Liver (tissue), 3 donors: Measurements from ENCODE around the gene ZNF57.
A peak's percentile ranks its signal among the peaks of the same experiment; 100 is the strongest.

Experiments
- CTCF ChIP-seq: fragments of 150-350 bp; IDR thresholded peaks from 2 replicates; pipeline ENCODE4 v1.5.1; 2017; ENCODE audit warnings: improper control_type of control experiment, low read depth, low read length; ENCODE audit not compliant: missing input control
- GABPA ChIP-seq, 2 donors: IDR thresholded peaks in 1 of 2; conservative IDR thresholded peaks in 1 of 2; 2 replicates each; pipeline ENCODE4 v1.6.1; 2016; ENCODE audit warnings: antibody characterized with exemption in 2 of 2, mild to moderate bottlenecking in 1 of 2, moderate library complexity in 1 of 2
- RAD21 ChIP-seq, 2 donors: IDR thresholded peaks; 2 replicates each; pipeline ENCODE4 v1.6.1; 2016; ENCODE audit warnings: antibody characterized with exemption in 2 of 2, mild to moderate bottlenecking in 2 of 2
- SP1 ChIP-seq: IDR thresholded peaks from 2 replicates; pipeline ENCODE4 v1.6.1; 2018; ENCODE audit warnings: antibody characterized with exemption, mild to moderate bottlenecking
- ZBTB33 ChIP-seq: IDR thresholded peaks from 2 replicates; pipeline ENCODE4 v1.6.1; 2016; ENCODE audit warnings: antibody characterized with exemption
- donor health status: healthy.
- donor health status: healthy.

- TF ChIP-seq CTCF (no peak), SP1 (peak; percentile 96), GABPA (IDR thresholded peaks at IDR 0.05 in 1 of 2, conservative IDR thresholded peaks at IDR 0.05 in 1 of 2) (peak in 1 of 2 donors; percentile 53), ZBTB33 (no peak), RAD21 (IDR thresholded peaks at IDR 0.05) (no peak)
Observed at GRCh38 chr19:2900296-2901252, at the start of gene ZNF57.
